ENCODE measurements around the gene CHAC1.

The CHAC1 gene

GRCh38 chr15:40927873-40928806 lies 25.1 kb upstream of the CHAC1 start:
- peak overlapping the region; percentile 48 for H3K4me3 ChIP-seq (ENCODE audit: low read depth, low read length)
- no peak for DNase-seq (ENCODE audit: low read depth)
- TF ChIP-seq CTCF (IDR thresholded peaks at IDR 0.05; ENCODE audit: control insufficient read depth, extremely low read depth, insufficient read depth), result no peak

- TF ChIP-seq CTCF (IDR thresholded peaks at IDR 0.05; ENCODE audit: control insufficient read depth, extremely low read depth, insufficient read depth), result no peak
- no peak for DNase-seq (ENCODE audit: low read depth)
- peak within 1 kb of the TSS; percentile 48 for H3K4me3 ChIP-seq (ENCODE audit: low read depth, low read length)
Measured at GRCh38 chr15:40928821-40929659, 24.2 kb upstream of the CHAC1 start, which contains the start of gene DLL4. TSS of gene DLL4 (plus strand) at chr15:40929340. CDS start at chr15:40929669, 329 bp downstream.

GRCh38 chr15:40929660-40930429 lies 23.4 kb upstream of the CHAC1 start:
- TF ChIP-seq CTCF (IDR thresholded peaks at IDR 0.05; ENCODE audit: control insufficient read depth, extremely low read depth, insufficient read depth), result no peak
- H3K4me3 ChIP-seq (ENCODE audit: low read depth, low read length), result peak overlapping the region; percentile 48
- no peak for DNase-seq (ENCODE audit: low read depth)

- peak overlapping the region; percentile 18; the same call in 1 of the 2 replicates for H3K4me3 ChIP-seq (ENCODE audit: low read depth, low read length)
- DNase-seq (ENCODE audit: low read depth), result no peak
- TF ChIP-seq CTCF (IDR thresholded peaks at IDR 0.05; ENCODE audit: control insufficient read depth, extremely low read depth, insufficient read depth), result peak; percentile 77
Measured at GRCh38 chr15:40930430-40931299, 22.6 kb upstream of the CHAC1 start.

- no peak for TF ChIP-seq CTCF (IDR thresholded peaks at IDR 0.05; ENCODE audit: control insufficient read depth, extremely low read depth, insufficient read depth)
- H3K4me3 ChIP-seq (ENCODE audit: low read depth, low read length), result no peak overlapping the region
- DNase-seq (ENCODE audit: low read depth), result no peak
Measured at GRCh38 chr15:40931300-40932142, 21.8 kb upstream of the CHAC1 start.
